Right lobe of liver (tissue), 6 donors: ENCODE results near the gene LIN7B. TPM values are rescaled to one million over a fixed set of nuclear protein-coding genes. Genes with fewer than 3 reads are reported as not detected.
"Not testable (repeated sequence)": the region's sequence is repeated elsewhere in the genome, so short reads cannot be mapped to it uniquely, and the experiment has no call there.

ENCODE experiments used
- ATAC-seq, 4 donors: fragments of 200-7000 bp; cut with Tn5 transposase; one replicate each; pipeline ENCODE4 v1.9.1; 2020; ENCODE audit warnings: mild to moderate bottlenecking in 4 of 4, moderate library complexity in 4 of 4
- DNase-seq, 3 donors: peaks; one replicate each; pipeline ENCODE4 v3.0.0-alpha.2; 2020
- H3K27ac ChIP-seq, 3 donors: fragments of 200-600 bp; one replicate each; pipeline ENCODE4 v1.8.0; 2022
- H3K27me3 ChIP-seq, 2 donors: fragments of 200-600 bp; one replicate each; pipeline ENCODE4 v1.8.0; 2022
- H3K36me3 ChIP-seq, 4 donors: fragments of 200-600 bp; sonication (generic) in 1 of 4; one replicate each; pipeline versions ENCODE4 v1.5.1 to v1.8.0; 2017 to 2022; ENCODE audit warnings: control low read depth in 1 of 4
- H3K4me1 ChIP-seq, 4 donors: fragments of 200-600 bp; sonication (generic) in 1 of 4; one replicate each; pipeline versions ENCODE4 v1.5.1 to v1.8.0; 2017 to 2022; ENCODE audit warnings: control low read depth in 1 of 4
- H3K4me3 ChIP-seq, 3 donors: fragments of 200-600 bp; one replicate each; pipeline ENCODE4 v1.8.0; 2022
- H3K9me3 ChIP-seq, 4 donors: fragments of 200-600 bp; sonication (generic) in 1 of 4; one replicate each; pipeline versions ENCODE4 v1.5.1 to v1.8.0; 2017 to 2022; ENCODE audit warnings: control low read depth in 1 of 4
- CTCF ChIP-seq, 4 donors: fragments of 200-600 bp in 3 of 4; fragments of 450-650 bp in 1 of 4; IDR thresholded peaks; one replicate each; pipeline versions ENCODE4 v1.5.1 to v1.8.0; 2016 to 2022; ENCODE audit warnings: antibody characterized with exemption in 4 of 4, mild to moderate bottlenecking in 2 of 4
- POLR2A ChIP-seq: fragments of 450-650 bp; IDR thresholded peaks from one replicate; pipeline ENCODE4 v1.6.1; 2017; ENCODE audit warnings: antibody characterized with exemption, mild to moderate bottlenecking
- WGBS: methylation state at CpG from one replicate; pipeline ENCODE4 v1.1.6; 2018; ENCODE audit warnings: low coverage, low lambda C conversion rate; ENCODE audit not compliant: insufficient coverage; ENCODE audit errors: missing lambda C conversion rate; 5-methylcytosine and 5-hydroxymethylcytosine counted together
- intact Hi-C, 2 donors: fragments of 100-400 bp; cut with DNase I; formaldehyde crosslinking; loops; one replicate each; pipeline versions ENCODE4 v1.11.2 to v1.14.1; 2022
- total RNA-seq, 6 experiments: library from RNA; depleted of rRNA in 2 of 6; stranded (reverse); fragments of >200 nt in 2 of 6; fragmentation: NEBNext Ultra II Directional in 3 of 6; extraction: Animal tissue kit (Norgen Biotek cat#: 25700) in 3 of 6; gene quantifications; one replicate each; pipeline versions ENCODE4 v1.1.0 to v1.2.4, GENCODE V29; 2016 to 2023
- donor health status: DM: no; HTN: yes; CAD: no.
- donor health status: DM: no; HTN: no; CAD: no.
- donor health status: DM: no; HTN: no; CAD: no.
- donor health status: DM: no; HTN: yes; CAD: no.
- donor health status: DM: no; HTN: yes; CAD: no.

The LIN7B gene
- total RNA-seq, 6 experiments from 2014 or later, result 1.5 to 4.3 (median 2.4) TPM

DNA sequence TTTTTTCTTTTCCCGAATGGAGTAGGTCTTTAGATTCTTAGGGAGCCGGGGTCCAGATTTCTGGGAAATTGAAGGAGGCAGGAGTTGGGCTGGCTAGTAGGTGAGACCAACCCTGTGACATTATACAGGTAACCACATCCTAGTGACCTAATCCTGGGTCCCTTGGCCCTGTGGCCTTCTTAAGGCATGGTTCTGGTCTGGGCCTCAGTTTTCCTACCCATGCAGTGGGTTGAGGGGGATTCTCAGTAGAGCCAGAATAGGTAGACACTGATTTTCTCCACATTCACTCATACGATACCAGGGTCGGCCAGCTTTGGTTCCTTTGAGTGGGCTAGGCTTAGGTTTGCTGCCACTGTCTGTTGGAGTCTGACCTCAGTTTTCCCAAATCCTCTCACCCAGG is 12.4 kb downstream of the LIN7B start:
- Histone ChIP-seq H3K4me1 (peaks cover 0 to 4% (median 0%) of the 10 kb centered on the region in 4 donors), H3K36me3 (no peaks in the 10 kb centered on the region), H3K4me3 (no peak overlapping the region), H3K9me3 (no peaks in the 10 kb centered on the region), H3K27ac (no peak overlapping the region), H3K27me3 (no peaks in the 10 kb centered on the region)
- 72% methylated on average over 2 of the region's 4 CpGs for WGBS
- DNase-seq (no peak), ATAC-seq (no peak)
- intact Hi-C loops, result no loop called here
- TF ChIP-seq POLR2A (no peak), CTCF (IDR thresholded peaks at IDR 0.05) (no peak)

- ATAC-seq, H3K9me3 ChIP-seq, H3K36me3 ChIP-seq, H3K4me3 ChIP-seq, DNase-seq, H3K27me3 ChIP-seq, intact Hi-C loops, H3K4me1 ChIP-seq, H3K27ac ChIP-seq: not testable (repeated sequence)
- 85% methylated on average over 4 of the region's 12 CpGs for WGBS
Observed at GRCh38 chr19:49127225-49127624, 13.1 kb downstream of the LIN7B start.

DNA sequence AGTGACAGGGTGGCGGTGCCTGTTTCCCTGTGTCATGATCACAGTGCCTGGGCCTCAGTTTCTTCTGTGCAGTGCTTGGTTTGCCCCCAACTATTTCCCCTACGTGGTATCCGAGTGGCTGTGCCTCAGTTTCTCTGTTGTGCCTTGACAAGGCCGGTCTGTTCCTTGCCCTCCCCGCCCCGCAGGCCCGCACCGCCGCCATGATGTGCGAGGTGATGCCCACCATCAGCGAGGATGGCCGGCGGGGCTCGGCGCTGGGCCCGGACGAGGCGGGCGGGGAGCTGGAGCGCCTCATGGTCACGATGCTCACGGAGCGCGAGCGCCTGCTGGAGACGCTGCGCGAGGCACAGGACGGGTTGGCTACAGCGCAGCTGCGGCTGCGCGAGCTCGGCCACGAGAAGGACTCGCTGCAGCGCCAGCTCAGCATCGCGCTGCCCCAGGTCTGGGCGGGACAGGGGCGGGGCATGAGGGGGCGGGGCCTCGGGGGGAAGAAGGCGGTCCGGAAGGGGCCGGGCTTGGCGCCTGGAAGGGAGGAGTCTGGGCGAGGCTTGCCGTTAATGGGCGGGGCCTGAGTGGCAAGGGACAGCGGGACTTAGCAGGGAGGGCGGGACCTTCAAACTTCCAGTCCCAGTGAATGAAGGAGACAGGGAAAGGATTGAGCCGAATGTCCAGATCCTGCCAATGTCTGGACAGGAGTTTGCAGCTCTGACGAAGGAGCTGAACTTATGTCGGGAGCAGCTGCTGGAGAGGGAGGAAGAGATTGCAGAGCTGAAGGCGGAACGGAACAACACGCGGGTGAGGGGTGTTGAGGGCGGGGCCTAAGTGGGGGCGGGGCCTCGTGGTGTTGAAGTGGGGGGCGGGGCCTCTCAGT is 13.7 kb downstream of the LIN7B start:
- H3K27me3 ChIP-seq, result no peaks in the 10 kb centered on the region
- no peaks in the 10 kb centered on the region for H3K9me3 ChIP-seq
- peak; percentile 98 to 99 (median 98) for DNase-seq
- 5% methylated on average over 22 of the region's 63 CpGs for WGBS
- ATAC-seq, result peak; percentile 97 to 100 (median 99)
- H3K4me3 ChIP-seq, result peak overlapping the region in 2 of 3 donors; percentile 11 to 31
- intact Hi-C loops, result no loop called here
- H3K36me3 ChIP-seq, result no peaks in the 10 kb centered on the region
- H3K4me1 ChIP-seq, result peaks cover 0 to 4% (median 0%) of the 10 kb centered on the region in 4 donors
- no peak overlapping the region for H3K27ac ChIP-seq
- TF ChIP-seq POLR2A, result no peak
- peak in 1 of 4 donors; percentile 13 for TF ChIP-seq CTCF (IDR thresholded peaks at IDR 0.05)

- Histone ChIP-seq H3K4me1 (peaks cover 0 to 8% (median 0%) of the 10 kb centered on the region in 4 donors), H3K9me3 (no peaks in the 10 kb centered on the region), H3K27me3 (no peaks in the 10 kb centered on the region), H3K36me3 (no peaks in the 10 kb centered on the region), H3K4me3 (peak overlapping the region in 1 of 3 donors; percentile 24), H3K27ac (no peak overlapping the region)
- intact Hi-C loops, result no loop called here
- TF ChIP-seq POLR2A (no peak), CTCF (IDR thresholded peaks at IDR 0.05) (no peak)
- ATAC-seq (no peak), DNase-seq (no peak)
- WGBS, result 60% methylated on average over 15 of the region's 15 CpGs
Observed at GRCh38 chr19:49128545-49129237, 14.5 kb downstream of the LIN7B start.

GRCh38 chr19:49129238-49129583 is 15.0 kb downstream of the LIN7B start:
- no peaks in the 10 kb centered on the region for H3K9me3 ChIP-seq
- no peak for TF ChIP-seq CTCF (IDR thresholded peaks at IDR 0.05)
- TF ChIP-seq POLR2A, result no peak
- peaks cover 0 to 10% (median 0%) of the 10 kb centered on the region in 4 donors for H3K4me1 ChIP-seq
- no peak overlapping the region for H3K4me3 ChIP-seq
- intact Hi-C loops, result no loop called here
- 65% methylated on average over 15 of the region's 16 CpGs for WGBS
- H3K27me3 ChIP-seq, result no peaks in the 10 kb centered on the region
- no peak overlapping the region for H3K27ac ChIP-seq
- ATAC-seq, result no peak
- DNase-seq, result no peak
- H3K36me3 ChIP-seq, result no peaks in the 10 kb centered on the region
